ENCODE measurements around the gene BBS5.

Gene BBS5

GRCh38 chr2:169478339-169478738 lies 955 bp upstream of the BBS5 start:
- Histone ChIP-seq H3K27ac (no peak overlapping the region), H3K4me3 (ENCODE audit: low read depth, low read length) (no peak overlapping the region), H3K27me3 (replicated peaks) (no peaks in the 10 kb centered on the region), H3K36me3 (replicated peaks) (no peaks in the 10 kb centered on the region)
- in situ Hi-C loops (cut with HindIII; ENCODE audit: low pct_ligation_motif_present, low sequenced_read_pairs): no loop called here
- DNase-seq: no peak
- no peak for TF ChIP-seq CTCF (IDR thresholded peaks at IDR 0.05; ENCODE audit: low read depth, low read length, missing control alignments)

DNA sequence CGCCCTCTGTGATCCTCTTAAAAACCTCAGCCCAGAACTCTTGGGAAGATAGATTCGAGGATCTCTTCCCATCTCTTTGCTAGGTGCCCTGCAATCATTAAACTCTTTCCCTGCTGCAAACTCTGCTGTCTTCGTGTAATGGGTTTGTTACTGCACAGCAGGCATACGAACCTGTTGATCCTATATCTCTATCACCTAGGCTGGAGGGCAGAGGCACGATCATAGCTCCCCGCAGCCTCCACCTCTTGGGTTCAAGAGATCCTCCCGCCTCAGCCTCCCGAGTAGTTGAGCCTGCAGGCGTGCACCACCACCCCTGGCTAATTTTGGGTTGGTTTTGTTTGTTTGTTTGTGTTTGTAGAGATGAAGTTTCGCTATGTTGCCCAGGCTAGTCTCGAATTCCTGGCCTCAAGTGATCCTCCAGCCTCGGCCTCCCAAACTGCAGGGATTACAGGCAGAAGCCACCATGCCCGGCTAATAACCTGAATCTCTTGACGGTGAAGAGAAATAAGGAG lies 493 bp upstream of the BBS5 start:
- H3K36me3 ChIP-seq (replicated peaks): no peaks in the 10 kb centered on the region
- no peak for DNase-seq
- in situ Hi-C loops (cut with HindIII; ENCODE audit: low pct_ligation_motif_present, low sequenced_read_pairs): no loop called here
- H3K27me3 ChIP-seq (replicated peaks): no peaks in the 10 kb centered on the region
- H3K4me3 ChIP-seq (ENCODE audit: low read depth, low read length): peak overlapping the region; percentile 71
- TF ChIP-seq CTCF (IDR thresholded peaks at IDR 0.05; ENCODE audit: low read depth, low read length, missing control alignments): no peak
- peak overlapping the region; percentile 13 for H3K27ac ChIP-seq

GRCh38 chr2:169480079-169480465 lies 778 bp downstream of the BBS5 start:
- no peak for DNase-seq
- in situ Hi-C loops (cut with HindIII; ENCODE audit: low pct_ligation_motif_present, low sequenced_read_pairs): no loop called here
- Histone ChIP-seq H3K4me3 (ENCODE audit: low read depth, low read length) (peak overlapping the region; percentile 71), H3K27me3 (replicated peaks) (no peaks in the 10 kb centered on the region), H3K27ac (no peak overlapping the region), H3K36me3 (replicated peaks) (no peaks in the 10 kb centered on the region)
- no peak for TF ChIP-seq CTCF (IDR thresholded peaks at IDR 0.05; ENCODE audit: low read depth, low read length, missing control alignments)

- H3K27me3 ChIP-seq (replicated peaks): no peaks in the 10 kb centered on the region
- H3K27ac ChIP-seq: no peak overlapping the region
- no peak for DNase-seq
- TF ChIP-seq CTCF (IDR thresholded peaks at IDR 0.05; ENCODE audit: low read depth, low read length, missing control alignments): no peak
- in situ Hi-C loops (cut with HindIII; ENCODE audit: low pct_ligation_motif_present, low sequenced_read_pairs): no loop called here
- H3K36me3 ChIP-seq (replicated peaks): no peaks in the 10 kb centered on the region
- no peak overlapping the region for H3K4me3 ChIP-seq (ENCODE audit: low read depth, low read length)
Measured at GRCh38 chr2:169485650-169486138, 6.4 kb downstream of the BBS5 start.

DNA sequence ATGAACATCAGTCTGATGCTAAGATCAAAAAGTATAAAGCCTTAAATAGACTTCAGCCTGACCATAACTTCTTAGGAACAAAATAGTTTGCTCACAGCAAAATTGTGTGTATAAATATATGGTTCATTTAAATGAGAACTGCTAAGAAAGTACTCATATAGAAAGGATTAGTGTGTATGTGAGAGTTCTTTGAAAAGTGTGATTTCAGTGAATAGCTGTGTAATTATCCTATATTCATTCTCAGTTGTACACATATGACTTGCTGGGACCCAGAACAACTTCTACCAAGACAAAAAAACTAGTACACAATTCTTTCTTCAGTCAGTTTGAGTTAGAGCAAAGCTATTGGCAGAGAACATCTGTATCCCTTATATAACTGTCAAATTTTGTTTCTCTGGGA lies 7.2 kb downstream of the BBS5 start:
- H3K36me3 ChIP-seq (replicated peaks): no peaks in the 10 kb centered on the region

More for the DNA sequence above, 7.2 kb downstream of the BBS5 start:
- TF ChIP-seq CTCF (IDR thresholded peaks at IDR 0.05; ENCODE audit: low read depth, low read length, missing control alignments): no peak
- no peak overlapping the region for H3K27ac ChIP-seq
- in situ Hi-C loops (cut with HindIII; ENCODE audit: low pct_ligation_motif_present, low sequenced_read_pairs): no loop called here
- H3K4me3 ChIP-seq (ENCODE audit: low read depth, low read length): no peak overlapping the region
- no peaks in the 10 kb centered on the region for H3K27me3 ChIP-seq (replicated peaks)
- no peak for DNase-seq
